Mesenteric fat pad (tissue), 1 donor: Measurements from ENCODE around the gene GATM. TPM values are rescaled to one million over a fixed set of nuclear protein-coding genes. Genes with fewer than 3 reads are reported as not detected.
A peak's percentile ranks its signal among the peaks of the same experiment; 100 is the strongest.

Experiments used
- DNase-seq: peaks from one replicate; pipeline ENCODE4 v3.0.0-alpha.2; 2020; ENCODE audit warnings: low spot score
- long read RNA-seq: library from polyadenylated mRNA; unstranded; transcript quantifications from one replicate; pipeline ENCODE4 v2.0.0, GENCODE V29; 2020
- total RNA-seq: library from RNA; stranded (reverse); fragmentation: NEBNext Ultra II Directional; extraction: Animal tissue kit (Norgen Biotek cat#: 25700); gene quantifications from one replicate; pipeline ENCODE4 v1.2.1, GENCODE V29; 2021
- donor health status: DM: yes; HTN: yes; CAD: no.

Gene GATM
- total RNA-seq = 10.6 TPM
- long read RNA-seq, transcript GATM-201 (9 exons, 2,597 nt) = major isoform, 9 of 17 reads
- long read RNA-seq, partial matches to known transcripts = 4 of 17 reads
- long read RNA-seq, other reads (novel, unspliced or antisense) = 4 of 17 reads

- peak; percentile 93 for DNase-seq
Measured at GRCh38 chr15:45378149-45378912, at the start of gene GATM. Gene GATM (minus strand): TSS chr15:45378544. CDS start chr15:45378453, 91 bp downstream.

- no peak for DNase-seq
Measured at GRCh38 chr15:45427085-45427484, 48.7 kb upstream of the GATM start.

GRCh38 chr15:45425135-45425534 lies 46.8 kb upstream of the GATM start:
- DNase-seq = no peak

- no peak for DNase-seq
Measured at GRCh38 chr15:45424429-45424828, 46.1 kb upstream of the GATM start.

- no peak for DNase-seq
Measured at GRCh38 chr15:45417303-45417950, 39.1 kb upstream of the GATM start.

GRCh38 chr15:45414215-45414885 lies 36.0 kb upstream of the GATM start:
- no peak for DNase-seq

GRCh38 chr15:45409596-45409995 lies 31.3 kb upstream of the GATM start:
- no peak for DNase-seq

- no peak for DNase-seq
Measured at GRCh38 chr15:45407786-45408185, 29.4 kb upstream of the GATM start.

- no peak for DNase-seq
Measured at GRCh38 chr15:45402955-45403877, 24.9 kb upstream of the GATM start.

- DNase-seq = peak; percentile 98
Measured at GRCh38 chr15:45402162-45402954, 24.0 kb upstream of the GATM start.

- DNase-seq = no peak
Measured at GRCh38 chr15:45401665-45402161, 23.4 kb upstream of the GATM start.

GRCh38 chr15:45399381-45400212 lies 21.3 kb upstream of the GATM start:
- DNase-seq = no peak

GRCh38 chr15:45397116-45397665 lies 18.8 kb upstream of the GATM start:
- no peak for DNase-seq

GRCh38 chr15:45395943-45396342 lies 17.6 kb upstream of the GATM start:
- no peak for DNase-seq

- DNase-seq = no peak
Measured at GRCh38 chr15:45394681-45395080, 16.3 kb upstream of the GATM start.

- DNase-seq = no peak
Measured at GRCh38 chr15:45393851-45394250, 15.5 kb upstream of the GATM start.

- DNase-seq = no peak
Measured at GRCh38 chr15:45392584-45392855, 14.2 kb upstream of the GATM start.

- no peak for DNase-seq
Measured at GRCh38 chr15:45391746-45392583, 13.6 kb upstream of the GATM start.
